H1 (cell line): Measurements from ENCODE around the gene RENBP. TPM values are rescaled to one million over a fixed set of nuclear protein-coding genes. Genes with fewer than 3 reads are reported as not detected.

ENCODE experiments used
- ASH2L ChIP-seq: fragments of 200-600, 300-600 bp; sonication (generic); IDR thresholded peaks from one replicate; pipeline ENCODE4 v1.7.1; 2017; ENCODE audit warnings: low read length
- BCL11A ChIP-seq, 2 experiments: IDR thresholded peaks; one replicate each; pipeline ENCODE4 v1.6.1; 2011; ENCODE audit warnings: low read depth in 2 of 2, low read length in 2 of 2, mild to moderate bottlenecking in 2 of 2
- CHD7 ChIP-seq: fragments of 300-600 bp; sonication (generic); IDR thresholded peaks from 2 replicates; pipeline ENCODE4 v1.7.1; 2012; ENCODE audit warnings: low read length, moderate library complexity, mild to moderate bottlenecking, inconsistent platforms; ENCODE audit not compliant: insufficient replicate concordance
- HDAC2 ChIP-seq, 2 experiments: fragments of 300-600 bp in 1 of 2; sonication (generic) in 1 of 2; IDR thresholded peaks; 2 replicates each; pipeline ENCODE4 v1.6.1; 2011 to 2012; ENCODE audit warnings: low read depth in 2 of 2, low read length in 2 of 2, mild to moderate bottlenecking in 2 of 2, moderate library complexity in 2 of 2, borderline replicate concordance in 1 of 2, inconsistent platforms in 1 of 2
- POU5F1 ChIP-seq: IDR thresholded peaks from 2 replicates; pipeline ENCODE4 v1.6.1; 2011; ENCODE audit warnings: low read depth, mild to moderate bottlenecking, low read length, moderate library complexity
- SUZ12 ChIP-seq: fragments of 200-600 bp; sonication (generic); IDR thresholded peaks from 2 replicates; pipeline ENCODE4 v1.6.1; 2012; ENCODE audit warnings: mild to moderate bottlenecking, inconsistent platforms, low read length, moderate library complexity, mixed read lengths
- polyA plus RNA-seq, 7 experiments: library from polyadenylated mRNA; depleted of rRNA in 3 of 7; stranded (reverse) in 5 of 7; unstranded in 2 of 7; fragments of >200 nt in 5 of 7; fragments of 200-250 nt in 2 of 7; gene quantifications; 1 replicate in 5 of 7; 2 replicates in 1 of 7; 4 replicates in 1 of 7; pipeline versions ENCODE4 v1.2.1 to v1.2.3, GENCODE V29; 2011 to 2013; ENCODE audit warnings: missing spikeins in 2 of 7, mixed read lengths in 2 of 7
- total RNA-seq: library from RNA; stranded (reverse); fragmentation: NEBNext Ultra II Directional; extraction: Animal tissue kit (Norgen Biotek cat#: 25700); gene quantifications from 2 replicates; pipeline ENCODE4 v1.2.1, GENCODE V29; 2021

Gene RENBP
- total and polyA plus RNA-seq, 2 of the 8 experiments (the other 6 are each of a cell fraction or from before 2014, with no cell fraction given) = 12.4 to 21.8 TPM

- TF ChIP-seq CHD7 = no peak
- no peak for TF ChIP-seq BCL11A (IDR thresholded peaks at IDR 0.05; ENCODE audit: low read depth in 2 of 2, low read length in 2 of 2)
- no peak for TF ChIP-seq HDAC2 (IDR thresholded peaks at IDR 0.05; ENCODE audit: borderline replicate concordance in 1 of 2, low read depth in 2 of 2, low read length in 2 of 2)
- no peak for TF ChIP-seq ASH2L
- TF ChIP-seq POU5F1 = no peak
- TF ChIP-seq SUZ12 = no peak
These were observed 45.7 kb upstream of the RENBP start (continued) for GRCh38 chrX:153989973-153990655.
